AG09319 (cell line): ENCODE data around the gene PGGHG.
"Not testable (repeated sequence)": the region's sequence is repeated elsewhere in the genome, so short reads cannot be mapped to it uniquely, and the experiment has no call there.

Experiments used
- DNase-seq: peaks from one replicate; pipeline ENCODE4 v3.0.0-alpha.2; 2010; ENCODE audit warnings: low read depth; ENCODE audit errors: extremely low read depth
- CTCF ChIP-seq: IDR thresholded peaks from 2 replicates; pipeline ENCODE4 v1.5.1; 2011; ENCODE audit warnings: low read depth, mild to moderate bottlenecking, inconsistent platforms, low read length, moderate library complexity

PGGHG gene

GRCh38 chr11:324156-324555, 35.2 kb downstream of the PGGHG start:
- TF ChIP-seq CTCF: no peak
- DNase-seq: no peak

- not testable (repeated sequence) for DNase-seq
These were observed 35.9 kb downstream of the PGGHG start for GRCh38 chr11:324593-325517.

- no peak for DNase-seq
These were observed 37.1 kb downstream of the PGGHG start for GRCh38 chr11:325796-326591.

GRCh38 chr11:326592-326841, 37.6 kb downstream of the PGGHG start:
- no peak for DNase-seq

More at GRCh38 chr11:325796-326591, 37.1 kb downstream of the PGGHG start:
- no peak for TF ChIP-seq CTCF

GRCh38 chr11:326842-327580, 38.1 kb downstream of the PGGHG start:
- DNase-seq: no peak
- TF ChIP-seq CTCF: no peak

More at GRCh38 chr11:326592-326841, 37.6 kb downstream of the PGGHG start:
- no peak for TF ChIP-seq CTCF

GRCh38 chr11:327581-327923, 38.6 kb downstream of the PGGHG start:
- no peak for TF ChIP-seq CTCF
- DNase-seq: no peak

GRCh38 chr11:328012-328411, 39.1 kb downstream of the PGGHG start:
- DNase-seq: no peak
- TF ChIP-seq CTCF: no peak

- not testable (repeated sequence) for DNase-seq
These were observed 39.7 kb downstream of the PGGHG start for GRCh38 chr11:328516-329100.
